LNCAP (cell line): ENCODE measurements around the gene SIGMAR1.

ENCODE experiments used
- TF ChIP-seq, protein P1 (sequence below): fragments of 450-650 bp; IDR thresholded peaks from 2 replicates; pipeline ENCODE4 v1.5.1; 2017; ENCODE audit warnings: mild to moderate bottlenecking

The SIGMAR1 gene

DNA sequence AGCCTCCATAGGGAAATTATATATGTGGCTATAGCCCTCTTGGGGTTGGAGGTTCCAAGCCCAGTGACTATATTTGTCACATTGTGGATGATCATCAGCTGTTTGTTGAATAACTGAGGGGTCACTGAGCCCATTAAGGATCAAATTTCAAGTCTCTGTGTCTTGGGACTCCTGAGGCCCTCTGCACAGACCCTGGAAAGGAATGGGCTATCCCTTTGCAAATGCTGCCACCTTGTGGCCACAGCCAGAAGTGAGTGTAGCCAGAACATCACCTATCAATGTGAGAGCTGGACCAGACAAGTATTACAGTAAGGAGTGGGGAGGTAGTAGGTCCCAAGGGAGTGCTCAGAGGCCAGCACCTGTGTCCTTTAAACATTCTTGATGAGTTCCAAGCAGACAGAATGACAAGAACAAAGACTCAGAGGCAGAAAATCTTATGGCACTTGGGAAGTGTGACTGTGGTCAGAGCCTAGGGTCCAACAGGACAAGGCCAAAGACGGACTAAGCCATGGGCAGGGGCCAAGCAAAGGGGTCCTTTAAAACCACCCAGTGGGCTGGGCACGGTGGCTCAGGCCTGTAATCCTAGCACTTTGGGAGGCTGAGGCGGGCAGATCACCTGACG, 33.9 kb downstream of the SIGMAR1 start:
- TF ChIP-seq, protein P1, sequence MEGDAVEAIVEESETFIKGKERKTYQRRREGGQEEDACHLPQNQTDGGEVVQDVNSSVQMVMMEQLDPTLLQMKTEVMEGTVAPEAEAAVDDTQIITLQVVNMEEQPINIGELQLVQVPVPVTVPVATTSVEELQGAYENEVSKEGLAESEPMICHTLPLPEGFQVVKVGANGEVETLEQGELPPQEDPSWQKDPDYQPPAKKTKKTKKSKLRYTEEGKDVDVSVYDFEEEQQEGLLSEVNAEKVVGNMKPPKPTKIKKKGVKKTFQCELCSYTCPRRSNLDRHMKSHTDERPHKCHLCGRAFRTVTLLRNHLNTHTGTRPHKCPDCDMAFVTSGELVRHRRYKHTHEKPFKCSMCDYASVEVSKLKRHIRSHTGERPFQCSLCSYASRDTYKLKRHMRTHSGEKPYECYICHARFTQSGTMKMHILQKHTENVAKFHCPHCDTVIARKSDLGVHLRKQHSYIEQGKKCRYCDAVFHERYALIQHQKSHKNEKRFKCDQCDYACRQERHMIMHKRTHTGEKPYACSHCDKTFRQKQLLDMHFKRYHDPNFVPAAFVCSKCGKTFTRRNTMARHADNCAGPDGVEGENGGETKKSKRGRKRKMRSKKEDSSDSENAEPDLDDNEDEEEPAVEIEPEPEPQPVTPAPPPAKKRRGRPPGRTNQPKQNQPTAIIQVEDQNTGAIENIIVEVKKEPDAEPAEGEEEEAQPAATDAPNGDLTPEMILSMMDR = peak; percentile 94

DNA sequence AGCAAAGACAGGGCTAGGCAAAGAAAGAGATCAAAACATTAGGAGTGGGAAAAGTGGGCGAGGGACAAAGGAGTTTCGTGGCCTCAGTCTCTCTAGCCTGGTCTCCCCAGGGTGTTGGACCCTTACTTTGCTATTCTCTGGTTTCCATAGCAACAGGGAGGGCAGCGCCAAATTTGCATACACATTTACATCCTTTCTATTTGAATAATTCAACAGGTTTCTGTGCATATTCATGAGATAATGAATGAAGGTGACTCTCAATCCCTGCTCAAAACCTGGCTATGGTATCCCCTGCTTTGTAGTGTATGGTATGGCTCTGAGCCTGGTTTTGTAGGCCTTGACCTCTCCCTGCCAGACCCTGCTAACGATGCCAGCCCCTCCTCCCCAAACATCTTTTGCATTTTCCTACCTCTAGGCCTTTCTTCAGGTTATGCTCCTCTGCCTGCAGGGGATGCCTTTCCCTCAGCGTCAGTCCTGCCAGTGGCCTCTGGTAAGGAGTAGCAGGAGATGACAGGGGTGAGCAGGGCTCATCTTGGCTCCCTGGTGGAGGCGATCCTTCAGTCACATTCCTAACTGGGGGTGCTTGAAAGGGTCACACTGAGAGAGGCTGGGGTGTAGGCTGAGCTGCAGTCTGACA, 35.5 kb downstream of the SIGMAR1 start:
- TF ChIP-seq, protein P1 = no peak

DNA sequence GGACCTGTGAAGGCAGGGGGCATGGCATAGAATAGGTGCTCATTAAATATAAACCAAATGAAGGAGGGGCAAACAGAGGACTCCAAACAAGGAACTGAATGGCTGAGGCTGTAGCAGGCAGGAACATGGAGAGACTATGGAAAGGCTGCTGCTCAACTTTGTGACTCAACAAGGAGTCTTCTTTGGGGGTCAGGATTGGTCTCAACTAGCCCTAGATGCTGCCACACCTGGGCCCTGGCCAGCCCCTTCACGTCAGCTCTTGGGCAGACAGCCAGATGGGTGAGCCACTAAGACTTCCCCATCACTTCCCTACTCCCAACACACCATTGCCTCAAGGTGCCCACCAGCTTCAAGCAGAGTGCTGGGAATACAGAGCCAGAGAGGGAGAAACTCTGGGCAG, 36.7 kb downstream of the SIGMAR1 start:
- TF ChIP-seq, protein P1 = no peak

DNA sequence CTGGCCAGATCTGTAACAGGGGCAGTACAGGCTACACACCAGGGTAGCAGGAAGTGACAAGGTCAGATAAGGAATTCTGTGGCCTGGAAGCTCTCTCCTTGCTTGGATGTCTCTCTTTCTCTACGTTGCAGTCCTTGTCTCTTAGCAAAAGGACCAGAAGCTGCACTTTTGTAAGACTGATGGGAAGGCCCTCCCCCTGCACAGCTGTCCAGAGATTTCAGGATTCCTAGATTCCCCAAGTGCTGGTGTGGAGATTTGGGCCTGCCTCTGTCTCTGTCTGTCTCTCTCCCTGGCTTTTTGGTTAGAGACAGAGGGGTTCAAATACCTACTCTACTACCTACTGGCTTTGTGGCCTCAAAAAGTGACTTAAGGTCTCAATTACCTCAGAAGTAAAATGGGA, 38.0 kb downstream of the SIGMAR1 start:
- TF ChIP-seq, protein P1 = no peak

DNA sequence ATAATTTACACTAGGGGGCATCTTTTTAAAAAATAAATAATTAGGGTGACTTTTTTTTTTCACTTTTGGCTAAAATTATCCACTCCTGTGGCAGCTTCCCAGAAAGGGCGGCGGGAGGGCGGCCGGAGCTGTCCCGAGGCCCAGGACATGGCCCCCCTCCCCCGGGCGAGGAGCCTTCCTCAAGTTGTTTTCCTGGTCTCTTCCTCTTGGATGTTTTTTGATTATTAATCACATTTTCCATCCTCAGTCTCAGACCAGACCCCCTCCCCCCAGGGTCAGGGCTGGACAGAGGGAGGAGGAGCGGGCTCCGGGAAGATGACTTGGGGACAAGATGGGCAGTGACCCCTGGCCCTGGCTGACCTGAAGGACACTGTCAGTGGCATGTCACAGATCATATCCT, 43.4 kb downstream of the SIGMAR1 start:
- TF ChIP-seq, protein P1 = no peak

DNA sequence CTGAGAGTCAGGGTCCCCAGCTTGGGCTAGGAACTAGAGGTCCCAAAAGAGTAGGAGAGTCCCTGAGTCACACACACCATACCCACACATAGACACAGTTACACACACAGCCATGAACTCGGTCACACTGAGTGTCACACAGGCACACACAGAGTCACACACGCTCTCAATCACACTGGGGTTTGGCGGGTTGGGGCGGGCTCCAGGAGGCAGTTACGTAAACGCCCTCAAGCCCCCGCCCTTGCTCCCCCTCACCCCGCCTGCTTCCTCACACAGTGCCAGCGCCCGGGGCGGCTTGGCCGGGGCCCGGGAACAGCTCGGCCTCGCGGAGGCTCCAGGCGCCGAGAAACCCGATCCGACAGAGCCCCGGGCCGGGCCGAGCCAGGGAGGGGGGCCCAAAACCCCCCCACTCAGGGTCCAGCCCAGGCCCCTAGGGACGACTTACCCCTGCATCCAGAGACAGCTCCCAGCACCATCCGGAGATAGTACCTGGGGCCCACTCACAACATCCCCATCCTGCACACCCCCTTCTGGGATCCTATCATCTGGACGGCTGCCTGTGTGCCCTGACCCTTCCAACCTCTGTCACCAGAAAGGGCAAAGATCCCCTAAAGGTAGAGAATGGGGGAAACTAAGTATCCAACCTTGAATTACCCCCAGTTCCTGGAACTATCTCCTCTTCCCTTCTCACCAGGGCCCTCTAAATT, 44.5 kb downstream of the SIGMAR1 start:
- TF ChIP-seq, protein P1 = no peak

DNA sequence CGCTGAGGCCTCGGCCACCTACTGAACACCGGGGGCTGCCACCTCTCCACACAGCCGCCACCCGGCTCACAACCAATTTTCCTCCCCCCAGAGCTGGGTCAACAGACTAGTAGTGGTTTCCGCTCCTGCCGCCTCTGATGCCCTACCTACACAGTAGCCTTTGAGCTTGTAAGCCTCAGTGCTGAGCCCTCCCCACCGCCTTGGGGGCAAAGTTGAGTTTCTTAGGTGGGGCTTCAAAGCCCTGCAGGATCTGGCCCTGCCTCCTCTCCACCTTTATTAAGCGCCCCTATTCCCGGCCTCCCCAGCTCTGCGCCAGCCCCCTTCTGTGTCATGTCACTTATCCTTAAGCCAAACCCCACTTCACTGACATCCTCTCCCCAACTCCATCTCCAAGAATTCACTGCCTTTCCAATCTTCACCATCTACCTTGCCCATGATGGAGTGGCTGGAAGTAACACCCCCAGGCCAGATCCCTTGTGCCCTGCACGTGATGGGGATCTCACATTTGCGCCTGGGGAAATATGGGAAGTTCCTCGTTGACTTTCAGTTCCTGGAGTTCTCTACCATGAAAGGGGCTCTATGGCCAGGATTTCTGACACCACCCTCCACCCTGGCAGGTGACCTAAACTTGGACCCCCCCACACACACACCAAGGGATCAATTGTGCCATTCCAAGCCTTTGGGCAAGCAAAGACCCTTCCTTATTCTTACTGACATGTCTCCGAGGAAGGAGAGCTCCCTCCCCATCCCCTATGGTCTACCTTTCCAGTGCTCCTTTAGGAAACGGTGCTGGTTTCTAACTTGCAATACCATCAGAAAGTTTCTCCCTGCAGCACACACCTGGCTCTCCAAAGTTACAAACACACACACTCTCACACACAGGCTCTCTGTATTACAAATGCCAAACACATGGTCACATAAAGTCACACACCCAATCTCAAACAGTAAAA, 45.4 kb downstream of the SIGMAR1 start:
- TF ChIP-seq, protein P1 = peak; percentile 40
